D721Med (cell line): ENCODE results near the gene HOXC11.

ENCODE experiments used
- DNase-seq: peaks from one replicate; pipeline ENCODE4 v3.0.0; 2011; ENCODE audit warnings: low spot score; ENCODE audit not compliant: insufficient read length
- FAIRE-seq: peaks from 2 replicates; lab custom pipeline; 2011; peaks lifted over from hg19 to GRCh38; lab: Jason Lieb, UNC
- TF ChIP-seq, protein P1 (sequence below): IDR thresholded peaks from 2 replicates; pipeline ENCODE4 v1.5.1; 2012; ENCODE audit warnings: mild to moderate bottlenecking, control low read depth; ENCODE audit not compliant: insufficient read depth; ENCODE audit errors: missing control alignments

HOXC11 gene

GRCh38 chr12:53995002-53995377, 22.1 kb downstream of the HOXC11 start:
- DNase-seq (no peak), FAIRE-seq (no peak)
- TF ChIP-seq, protein P1, sequence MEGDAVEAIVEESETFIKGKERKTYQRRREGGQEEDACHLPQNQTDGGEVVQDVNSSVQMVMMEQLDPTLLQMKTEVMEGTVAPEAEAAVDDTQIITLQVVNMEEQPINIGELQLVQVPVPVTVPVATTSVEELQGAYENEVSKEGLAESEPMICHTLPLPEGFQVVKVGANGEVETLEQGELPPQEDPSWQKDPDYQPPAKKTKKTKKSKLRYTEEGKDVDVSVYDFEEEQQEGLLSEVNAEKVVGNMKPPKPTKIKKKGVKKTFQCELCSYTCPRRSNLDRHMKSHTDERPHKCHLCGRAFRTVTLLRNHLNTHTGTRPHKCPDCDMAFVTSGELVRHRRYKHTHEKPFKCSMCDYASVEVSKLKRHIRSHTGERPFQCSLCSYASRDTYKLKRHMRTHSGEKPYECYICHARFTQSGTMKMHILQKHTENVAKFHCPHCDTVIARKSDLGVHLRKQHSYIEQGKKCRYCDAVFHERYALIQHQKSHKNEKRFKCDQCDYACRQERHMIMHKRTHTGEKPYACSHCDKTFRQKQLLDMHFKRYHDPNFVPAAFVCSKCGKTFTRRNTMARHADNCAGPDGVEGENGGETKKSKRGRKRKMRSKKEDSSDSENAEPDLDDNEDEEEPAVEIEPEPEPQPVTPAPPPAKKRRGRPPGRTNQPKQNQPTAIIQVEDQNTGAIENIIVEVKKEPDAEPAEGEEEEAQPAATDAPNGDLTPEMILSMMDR: no peak

GRCh38 chr12:53995378-53996239, 22.7 kb downstream of the HOXC11 start:
- no peak for DNase-seq
- FAIRE-seq: no peak
- TF ChIP-seq, protein P1: no peak

DNA sequence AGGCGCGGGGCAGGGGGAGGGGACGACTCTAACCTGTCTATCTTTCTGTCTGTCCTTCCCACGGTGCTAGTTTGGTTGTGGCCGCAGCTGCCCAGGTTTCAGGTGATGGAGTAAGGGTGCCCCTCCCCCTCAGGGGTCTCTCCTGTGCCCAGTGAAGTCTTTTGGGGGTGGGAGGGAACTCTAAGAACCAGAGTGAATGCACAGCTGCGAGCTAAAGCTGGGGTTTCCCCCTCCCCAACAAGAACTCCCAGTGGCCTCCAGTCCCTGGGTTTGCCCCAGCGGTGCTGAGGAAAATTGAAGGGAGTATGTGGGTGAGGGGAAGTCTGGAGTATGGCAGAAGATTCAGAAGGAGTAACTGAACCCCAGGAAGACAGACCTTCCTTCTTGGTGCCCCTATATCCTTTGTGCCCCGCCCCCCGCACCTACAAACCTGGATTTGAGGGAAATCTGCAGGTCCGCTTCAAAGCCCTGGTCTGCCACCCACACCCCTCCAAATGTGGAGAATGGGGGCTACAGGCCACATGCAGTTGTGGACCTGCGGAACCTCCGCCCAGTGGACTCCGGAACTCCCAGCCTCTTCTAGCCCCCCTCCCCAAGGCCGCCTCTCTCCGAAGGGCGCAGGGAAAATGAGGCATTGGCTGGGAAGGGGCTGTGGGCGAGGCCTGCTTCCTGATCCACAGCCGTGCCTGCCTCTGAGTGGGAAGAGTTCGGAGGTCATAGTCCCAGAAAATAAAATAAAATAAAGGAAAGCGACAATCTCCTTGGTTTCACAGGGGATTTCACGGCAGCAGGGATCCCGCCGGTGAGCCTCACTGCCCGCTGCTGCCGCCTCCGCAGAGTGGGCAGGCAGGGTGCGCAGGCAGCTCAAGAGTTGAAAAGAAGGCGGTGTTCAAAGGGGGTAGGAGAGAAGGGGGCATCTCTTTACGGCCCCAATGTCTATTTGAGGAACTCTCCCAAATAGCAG, 23.6 kb downstream of the HOXC11 start:
- DNase-seq (no peak), FAIRE-seq (no peak)
- TF ChIP-seq, protein P1: no peak

DNA sequence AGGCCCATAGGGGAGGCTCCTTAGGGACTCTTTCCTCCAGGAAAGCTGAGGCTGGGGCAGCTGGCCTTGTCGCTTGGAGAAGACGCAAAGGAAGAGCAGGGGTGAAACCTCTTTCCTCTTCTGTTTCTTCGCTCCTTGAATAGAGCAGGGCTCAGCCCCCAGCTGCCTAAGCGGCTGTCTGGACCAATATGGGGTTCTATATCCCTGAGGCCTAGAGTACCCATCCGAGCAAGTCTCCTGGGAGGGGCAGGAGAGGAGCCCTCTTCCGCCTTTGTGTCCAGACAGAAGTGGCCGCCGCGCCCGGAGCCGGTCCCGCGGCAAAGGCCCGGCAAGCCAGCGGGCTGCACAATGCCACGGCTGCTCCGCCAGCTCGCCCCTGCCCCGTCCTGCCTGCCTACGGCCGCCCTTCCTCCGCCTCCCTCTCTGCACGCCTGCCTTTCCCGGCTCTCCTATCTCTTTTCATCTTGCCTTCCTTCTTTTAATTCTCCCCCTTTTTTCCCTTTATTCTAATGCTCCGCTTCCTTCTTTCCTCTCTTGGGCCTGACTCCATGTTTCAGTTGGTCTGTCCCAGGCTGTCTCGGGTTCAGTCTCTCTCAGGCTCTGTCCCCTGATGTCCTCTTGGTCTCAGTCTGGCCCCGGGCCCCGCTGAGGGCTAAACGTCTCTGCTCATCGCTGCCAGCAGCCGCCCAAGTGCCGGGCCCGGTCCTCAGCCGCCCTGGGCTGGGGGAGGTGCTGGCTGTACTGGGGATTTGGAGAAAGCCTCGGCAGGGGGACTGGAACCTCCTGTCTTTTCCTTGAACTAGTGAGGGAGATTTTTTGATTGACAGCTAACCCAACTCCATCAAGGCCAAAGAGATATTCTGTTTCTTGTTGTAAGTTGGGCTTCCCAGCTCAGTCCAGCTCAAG, 24.5 kb downstream of the HOXC11 start:
- DNase-seq: no peak
- TF ChIP-seq, protein P1: no peak
- no peak for FAIRE-seq

- no peak for FAIRE-seq
- no peak for DNase-seq
- TF ChIP-seq, protein P1: no peak
These were observed 25.4 kb downstream of the HOXC11 start for GRCh38 chr12:53998110-53998899.

GRCh38 chr12:53998900-53999236, 25.9 kb downstream of the HOXC11 start:
- TF ChIP-seq, protein P1: no peak
- DNase-seq (no peak), FAIRE-seq (no peak)
